GM23338 (cell line): Measurements from ENCODE around the gene HTATSF1. TPM values are rescaled to one million over a fixed set of nuclear protein-coding genes. Genes with fewer than 3 reads are reported as not detected.

Experiments used
- ATAC-seq: fragments of 200-7000 bp; cut with Tn5 transposase; 3 replicates; pipeline ENCODE4 v1.9.1; 2020
- DNase-seq: peaks from one replicate; pipeline ENCODE4 v3.0.0-alpha.2; 2015; ENCODE audit warnings: low spot score
- H2AFZ ChIP-seq: fragments of 200-600 bp; sonication (generic); 2 replicates; pipeline ENCODE4 v1.8.0; 2016; ENCODE audit warnings: antibody characterized with exemption, mild to moderate bottlenecking, moderate library complexity
- H3F3A ChIP-seq: fragments of 200-600 bp; sonication (generic); replicated peaks from 2 replicates; pipeline ENCODE4 v1.8.0; 2017; ENCODE audit warnings: antibody characterized with exemption, mixed run types, low read depth
- H3K27ac ChIP-seq: fragments of 200-600 bp; sonication (generic); 2 replicates; pipeline ENCODE4 v1.6.1; 2016; ENCODE audit warnings: low read depth
- H3K27me3 ChIP-seq: fragments of 200-600 bp; sonication (generic); 2 replicates; pipeline ENCODE4 v1.8.0; 2016; ENCODE audit warnings: mild to moderate bottlenecking, mixed run types, moderate library complexity; ENCODE audit not compliant: insufficient read depth
- H3K36me3 ChIP-seq: fragments of 200-600 bp; sonication (generic); 2 replicates; pipeline ENCODE4 v1.8.0; 2016; ENCODE audit warnings: mild to moderate bottlenecking; ENCODE audit not compliant: insufficient read depth
- H3K4me1 ChIP-seq: fragments of 200-600 bp; sonication (generic); 2 replicates; pipeline ENCODE4 v1.8.0; 2016; ENCODE audit warnings: mild to moderate bottlenecking, moderate library complexity; ENCODE audit not compliant: insufficient read depth
- H3K4me2 ChIP-seq: fragments of 200-600 bp; sonication (generic); 2 replicates; pipeline ENCODE4 v1.7.1; 2017; ENCODE audit warnings: mixed run types
- H3K4me3 ChIP-seq: fragments of 200-600 bp; sonication (generic); 2 replicates; pipeline ENCODE4 v1.6.1; 2016; ENCODE audit warnings: mixed run types
- H3K79me2 ChIP-seq: fragments of 200-600 bp; sonication (generic); replicated peaks from 2 replicates; pipeline ENCODE4 v1.8.0; 2017; ENCODE audit warnings: mild to moderate bottlenecking; ENCODE audit not compliant: insufficient read depth
- H3K9me2 ChIP-seq: fragments of 200-600 bp; sonication (generic); 2 replicates; pipeline ENCODE4 v1.8.0; 2017; ENCODE audit not compliant: insufficient read depth
- H4K20me1 ChIP-seq: fragments of 200-600 bp; sonication (generic); replicated peaks from 2 replicates; pipeline ENCODE4 v1.8.0; 2017; ENCODE audit warnings: mild to moderate bottlenecking; ENCODE audit not compliant: insufficient read depth
- H3K27ac Mint-ChIP-seq: 2 replicates; pipeline ENCODE4 v1.8.0; 2020; ENCODE audit warnings: inconsistent platforms, mild to moderate bottlenecking, moderate library complexity, mixed read lengths
- H3K27me3 Mint-ChIP-seq: 3 replicates; pipeline ENCODE4 v1.8.0; 2022; ENCODE audit warnings: low read depth, mild to moderate bottlenecking, moderate library complexity, mixed read lengths, inconsistent platforms; ENCODE audit not compliant: insufficient read depth, poor library complexity
- H3K36me3 Mint-ChIP-seq: 3 replicates; pipeline ENCODE4 v1.8.0; 2021; ENCODE audit warnings: low read depth, mild to moderate bottlenecking, inconsistent platforms, moderate library complexity, mixed read lengths
- H3K4me1 Mint-ChIP-seq: 3 replicates; pipeline ENCODE4 v1.8.0; 2020; ENCODE audit warnings: mild to moderate bottlenecking, inconsistent platforms, mixed read lengths
- H3K4me3 Mint-ChIP-seq: 3 replicates; pipeline ENCODE4 v1.8.0; 2021; ENCODE audit warnings: moderate library complexity, mild to moderate bottlenecking, inconsistent platforms, mixed read lengths
- H3K9me3 Mint-ChIP-seq: 3 replicates; pipeline ENCODE4 v1.8.0; 2020; ENCODE audit warnings: moderate library complexity, mild to moderate bottlenecking, inconsistent platforms, mixed read lengths
- CREB1 ChIP-seq: fragments of 250-450 bp; sonication (Bioruptor Pico); IDR thresholded peaks from 2 replicates; pipeline ENCODE4 v1.5.0; 2020; ENCODE audit warnings: low read depth, mild to moderate bottlenecking, moderate library complexity
- EZH2 ChIP-seq: fragments of 200-600 bp; sonication (generic); IDR thresholded peaks from one replicate; pipeline ENCODE4 v1.8.0; 2017; ENCODE audit warnings: antibody characterized with exemption, mild to moderate bottlenecking, low read depth; ENCODE audit not compliant: unreplicated experiment
- POLR2AphosphoS5 ChIP-seq: IDR thresholded peaks from 2 replicates; pipeline ENCODE4 v1.6.1; 2016; ENCODE audit warnings: antibody characterized with exemption, low read depth
- STAT1 ChIP-seq: IDR thresholded peaks from one replicate; pipeline ENCODE4 v1.6.1; 2016; ENCODE audit warnings: antibody characterized with exemption; ENCODE audit not compliant: unreplicated experiment
- ZNF331 ChIP-seq: fragments of 250-450 bp; sonication (Bioruptor Pico); IDR thresholded peaks from 2 replicates; pipeline ENCODE4 v1.5.0; 2020; ENCODE audit warnings: low read depth, mild to moderate bottlenecking, moderate library complexity
- ZNF462 ChIP-seq: fragments of 250-450 bp; sonication (Bioruptor Pico); IDR thresholded peaks from 2 replicates; pipeline ENCODE4 v1.5.0; 2020; ENCODE audit warnings: mild to moderate bottlenecking, moderate library complexity
- polyA plus RNA-seq: library from polyadenylated mRNA; unstranded; fragments of >200 nt; fragmentation: Nextera tagmentation; extraction: Ambion mirVana; gene quantifications from 2 replicates; pipeline ENCODE4 v1.2.1, GENCODE V29; 2016
- total RNA-seq: library from RNA; depleted of rRNA; stranded (reverse); fragments of >200 nt; shearing (Covaris generic); gene quantifications from 2 replicates; pipeline ENCODE4 v1.2.3, GENCODE V29; 2014
- TF ChIP-seq, protein P1 (sequence below): IDR thresholded peaks from 2 replicates; pipeline ENCODE4 v1.6.1; 2016; ENCODE audit warnings: antibody characterized with exemption
- TF ChIP-seq, protein P2 (sequence below), 2 experiments: fragments of 200-600 bp in 1 of 2; sonication (generic) in 1 of 2; conservative IDR thresholded peaks; 2 replicates each; pipeline versions ENCODE4 v1.5.1 to v1.6.1; 2016 to 2017; ENCODE audit warnings: antibody characterized with exemption in 2 of 2, low read depth in 2 of 2, mild to moderate bottlenecking in 2 of 2, moderate library complexity in 1 of 2

The HTATSF1 gene
- total and polyA plus RNA-seq, 2 experiments from 2014 or later, result 85.5 to 86.8 TPM

DNA sequence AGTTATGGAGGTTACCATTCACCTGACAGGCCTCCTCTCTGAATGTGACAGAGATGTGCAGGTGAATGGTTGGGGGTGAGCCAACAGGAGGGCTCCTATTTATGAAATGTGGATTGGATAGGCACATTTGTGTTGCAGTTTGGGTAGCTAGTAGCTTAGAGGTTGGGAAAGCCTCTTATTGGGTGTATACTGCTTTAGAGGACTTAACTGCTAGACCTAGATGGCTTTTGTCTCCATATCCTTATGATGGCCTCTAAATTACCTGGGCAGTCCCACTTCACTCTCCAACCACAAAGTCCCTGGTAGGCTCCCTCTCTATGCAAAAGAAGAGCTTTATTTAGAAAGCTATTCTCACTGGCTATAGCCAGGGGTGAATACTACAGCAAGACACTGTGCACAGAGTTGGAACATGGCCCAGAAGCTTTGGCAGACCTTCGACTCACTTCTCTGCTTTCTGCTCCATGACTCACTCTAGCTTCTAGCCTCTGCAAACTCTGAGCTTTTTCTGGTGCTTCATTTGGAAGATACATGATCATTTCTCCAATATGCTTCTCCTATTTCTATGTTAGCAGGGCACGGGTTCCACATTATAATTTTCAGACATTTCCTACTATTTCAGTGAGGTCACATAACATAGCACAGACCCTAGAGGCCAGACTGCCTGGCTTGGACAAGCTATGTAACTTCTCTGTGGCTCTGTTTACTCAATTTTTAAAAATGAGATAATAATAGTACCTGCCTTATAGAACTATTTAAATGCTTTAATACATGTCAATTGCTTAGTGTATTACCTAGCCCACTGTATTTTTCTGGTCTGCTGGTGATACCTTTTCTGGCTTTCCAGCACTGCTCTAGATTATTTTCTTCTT lies 28.6 kb downstream of the HTATSF1 start:
- Mint-ChIP-seq H3K4me1 (peaks cover 8% of the 10 kb centered on the region; the same call in 2 of the 3 replicates), H3K4me3 (no peak overlapping the region), H3K27ac (no peak overlapping the region), H3K9me3 (no peaks in the 10 kb centered on the region), H3K27me3 (no peaks in the 10 kb centered on the region), H3K36me3 (no peaks in the 10 kb centered on the region)
- H3K79me2 ChIP-seq, result no peaks in the 10 kb centered on the region
- H3K27ac ChIP-seq, result no peak overlapping the region
- no peak overlapping the region for H3K4me2 ChIP-seq
- H3K36me3 ChIP-seq, result no peaks in the 10 kb centered on the region
- TF ChIP-seq STAT1 (no peak), ZNF331 (CRISPR knock-in tag) (no peak)
- TF ChIP-seq, protein P1, sequence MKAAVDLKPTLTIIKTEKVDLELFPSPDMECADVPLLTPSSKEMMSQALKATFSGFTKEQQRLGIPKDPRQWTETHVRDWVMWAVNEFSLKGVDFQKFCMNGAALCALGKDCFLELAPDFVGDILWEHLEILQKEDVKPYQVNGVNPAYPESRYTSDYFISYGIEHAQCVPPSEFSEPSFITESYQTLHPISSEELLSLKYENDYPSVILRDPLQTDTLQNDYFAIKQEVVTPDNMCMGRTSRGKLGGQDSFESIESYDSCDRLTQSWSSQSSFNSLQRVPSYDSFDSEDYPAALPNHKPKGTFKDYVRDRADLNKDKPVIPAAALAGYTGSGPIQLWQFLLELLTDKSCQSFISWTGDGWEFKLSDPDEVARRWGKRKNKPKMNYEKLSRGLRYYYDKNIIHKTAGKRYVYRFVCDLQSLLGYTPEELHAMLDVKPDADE, result no peak
- H3K9me2 ChIP-seq, result no peaks in the 10 kb centered on the region
- H2AFZ ChIP-seq, result no peak overlapping the region
- H4K20me1 ChIP-seq, result no peaks in the 10 kb centered on the region
- ATAC-seq (no peak), DNase-seq (no peak)
- H3K4me1 ChIP-seq, result no peaks in the 10 kb centered on the region
- H3K4me3 ChIP-seq, result no peak overlapping the region
- H3F3A ChIP-seq, result no peaks in the 10 kb centered on the region
- no peaks in the 10 kb centered on the region for H3K27me3 ChIP-seq

DNA sequence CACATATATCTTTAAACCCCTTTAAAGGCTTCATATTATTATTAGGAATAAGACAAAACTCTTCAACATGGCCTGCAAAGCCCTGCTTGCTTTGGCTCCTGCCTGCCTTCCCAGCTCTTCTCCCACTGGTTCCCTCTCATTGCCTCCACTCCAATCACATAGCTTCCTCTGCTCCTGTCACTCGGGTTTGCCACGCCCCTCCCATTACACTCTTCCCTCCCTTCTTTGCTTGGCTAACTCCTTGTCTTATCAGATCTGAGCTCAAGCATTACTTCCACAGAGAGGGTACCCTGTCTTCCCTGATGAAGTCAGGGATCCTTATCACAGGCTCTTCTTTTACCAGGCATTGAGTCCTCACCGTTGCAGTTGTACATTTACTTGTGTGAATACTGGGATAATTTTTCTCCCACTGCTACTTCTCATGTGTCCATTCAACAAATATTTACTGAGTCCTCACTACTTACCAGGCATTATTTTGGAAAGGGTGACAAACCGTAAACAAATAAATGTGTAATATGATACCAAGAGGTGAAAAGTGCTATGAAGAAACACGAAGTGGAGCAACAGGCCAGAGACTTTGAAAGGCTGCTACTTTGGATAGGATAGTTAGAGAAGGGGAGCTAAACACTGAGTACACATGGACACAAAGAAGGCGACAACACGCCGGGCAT lies 31.4 kb downstream of the HTATSF1 start:
- Histone ChIP-seq H3K4me3 (no peak overlapping the region), H4K20me1 (no peaks in the 10 kb centered on the region), H3K9me2 (no peaks in the 10 kb centered on the region), H3K4me2 (no peak overlapping the region), H3F3A (no peaks in the 10 kb centered on the region), H3K36me3 (no peaks in the 10 kb centered on the region), H2AFZ (no peak overlapping the region), H3K27me3 (no peaks in the 10 kb centered on the region), H3K79me2 (no peaks in the 10 kb centered on the region), H3K4me1 (no peaks in the 10 kb centered on the region), H3K27ac (no peak overlapping the region)
- Mint-ChIP-seq H3K9me3 (no peaks in the 10 kb centered on the region), H3K27me3 (peaks cover 2% of the 10 kb centered on the region), H3K4me3 (no peak overlapping the region), H3K36me3 (no peaks in the 10 kb centered on the region), H3K4me1 (peaks cover 8% of the 10 kb centered on the region; the same call in 2 of the 3 replicates), H3K27ac (no peak overlapping the region)
- ATAC-seq (peak; percentile 78), DNase-seq (peak; percentile 40)
- TF ChIP-seq ZNF462 (CRISPR knock-in tag) (no peak), CREB1 (CRISPR knock-in tag) (no peak), EZH2 (no peak), ZNF331 (CRISPR knock-in tag) (no peak), POLR2AphosphoS5 (no peak)
- TF ChIP-seq, protein P2, sequence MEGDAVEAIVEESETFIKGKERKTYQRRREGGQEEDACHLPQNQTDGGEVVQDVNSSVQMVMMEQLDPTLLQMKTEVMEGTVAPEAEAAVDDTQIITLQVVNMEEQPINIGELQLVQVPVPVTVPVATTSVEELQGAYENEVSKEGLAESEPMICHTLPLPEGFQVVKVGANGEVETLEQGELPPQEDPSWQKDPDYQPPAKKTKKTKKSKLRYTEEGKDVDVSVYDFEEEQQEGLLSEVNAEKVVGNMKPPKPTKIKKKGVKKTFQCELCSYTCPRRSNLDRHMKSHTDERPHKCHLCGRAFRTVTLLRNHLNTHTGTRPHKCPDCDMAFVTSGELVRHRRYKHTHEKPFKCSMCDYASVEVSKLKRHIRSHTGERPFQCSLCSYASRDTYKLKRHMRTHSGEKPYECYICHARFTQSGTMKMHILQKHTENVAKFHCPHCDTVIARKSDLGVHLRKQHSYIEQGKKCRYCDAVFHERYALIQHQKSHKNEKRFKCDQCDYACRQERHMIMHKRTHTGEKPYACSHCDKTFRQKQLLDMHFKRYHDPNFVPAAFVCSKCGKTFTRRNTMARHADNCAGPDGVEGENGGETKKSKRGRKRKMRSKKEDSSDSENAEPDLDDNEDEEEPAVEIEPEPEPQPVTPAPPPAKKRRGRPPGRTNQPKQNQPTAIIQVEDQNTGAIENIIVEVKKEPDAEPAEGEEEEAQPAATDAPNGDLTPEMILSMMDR (conservative IDR thresholded peaks at IDR 0.05; ENCODE audit: low read depth in 2 of 2), result no peak
